ENCODE results near the gene SULT1E1.

- no peak for TF ChIP-seq CTCF (IDR thresholded peaks at IDR 0.05)
- TF ChIP-seq EZH2 (IDR thresholded peaks at IDR 0.05) = no peak
These were observed 16.1 kb upstream of the SULT1E1 start for GRCh38 chr4:69876071-69876470.
